ENCODE measurements around the gene ZMYM2.

ZMYM2 gene

DNA sequence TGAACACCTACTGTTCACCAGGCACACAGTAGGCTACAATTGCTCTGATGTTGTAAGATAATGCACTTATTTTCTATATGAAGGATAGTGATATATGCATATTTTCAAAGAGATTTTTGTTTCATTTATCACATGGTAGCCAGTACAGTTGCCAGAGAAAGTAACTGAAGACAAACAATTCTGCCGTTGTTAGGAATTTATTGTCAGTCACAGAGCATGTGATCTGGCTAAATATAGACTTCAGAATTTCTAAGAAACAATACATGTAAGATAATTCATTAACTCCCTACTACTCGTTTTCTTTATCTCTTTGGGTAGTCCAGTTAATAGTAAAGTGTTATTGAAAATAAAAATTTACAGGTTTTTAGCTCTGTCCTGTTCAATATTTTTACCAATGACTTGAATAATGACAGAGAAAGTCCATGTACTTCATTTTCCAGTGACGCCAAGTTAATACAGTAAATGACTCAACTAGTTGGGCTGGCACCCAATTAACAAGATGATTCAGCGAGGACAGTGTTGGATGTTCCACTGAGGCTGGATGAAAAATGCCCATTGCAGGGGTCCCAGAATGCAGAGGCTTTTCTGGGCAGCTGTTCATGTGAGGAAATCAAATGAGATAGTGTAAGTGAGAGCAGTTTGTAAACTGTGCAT lies 166.7 kb downstream of the ZMYM2 start:
- DNase-seq, result no peak
- H3K4me3 Mint-ChIP-seq, result no peak overlapping the region
- no peak overlapping the region for H3K27ac Mint-ChIP-seq
- peaks cover 20% of the 10 kb centered on the region for H3K4me1 Mint-ChIP-seq (ENCODE audit: low read depth)
- no peaks in the 10 kb centered on the region for H3K9me3 Mint-ChIP-seq
- no peaks in the 10 kb centered on the region for H3K36me3 Mint-ChIP-seq (ENCODE audit: low read depth)
- H3K27me3 Mint-ChIP-seq, result peaks cover 33% of the 10 kb centered on the region

GRCh38 chr13:20125783-20126165 lies 167.2 kb downstream of the ZMYM2 start:
- Mint-ChIP-seq H3K4me3 (no peak overlapping the region), H3K9me3 (no peaks in the 10 kb centered on the region), H3K36me3 (ENCODE audit: low read depth) (no peaks in the 10 kb centered on the region), H3K4me1 (ENCODE audit: low read depth) (peaks cover 15% of the 10 kb centered on the region), H3K27me3 (peaks cover 33% of the 10 kb centered on the region), H3K27ac (no peak overlapping the region)
- no peak for DNase-seq

GRCh38 chr13:20126541-20127261 lies 168.2 kb downstream of the ZMYM2 start:
- no peak for DNase-seq

DNA sequence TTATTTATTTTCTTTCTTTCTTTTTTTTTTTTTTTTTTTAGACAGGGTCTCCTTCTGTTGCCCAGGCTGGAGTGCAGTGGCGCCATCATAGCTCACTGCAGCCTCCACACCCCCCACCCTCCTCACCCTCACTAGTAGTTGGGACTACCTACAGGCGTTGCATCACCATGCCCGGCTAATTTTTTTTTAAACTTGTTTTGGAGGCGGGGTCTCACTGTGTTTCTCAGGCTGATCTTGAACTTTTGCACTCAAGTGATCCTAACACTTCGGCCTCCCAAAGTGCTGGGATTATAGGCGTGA lies 168.7 kb downstream of the ZMYM2 start:
- Mint-ChIP-seq H3K4me3 (peak overlapping the region; percentile 65), H3K9me3 (no peaks in the 10 kb centered on the region), H3K4me1 (ENCODE audit: low read depth) (peaks cover 7% of the 10 kb centered on the region), H3K27ac (no peak overlapping the region), H3K27me3 (peaks cover 33% of the 10 kb centered on the region), H3K36me3 (ENCODE audit: low read depth) (no peaks in the 10 kb centered on the region)
- DNase-seq, result no peak

More at GRCh38 chr13:20126541-20127261, 168.2 kb downstream of the ZMYM2 start:
- Mint-ChIP-seq H3K4me3 (no peak overlapping the region), H3K4me1 (ENCODE audit: low read depth) (peaks cover 7% of the 10 kb centered on the region), H3K36me3 (ENCODE audit: low read depth) (no peaks in the 10 kb centered on the region), H3K9me3 (no peaks in the 10 kb centered on the region), H3K27me3 (peaks cover 33% of the 10 kb centered on the region), H3K27ac (no peak overlapping the region)

DNA sequence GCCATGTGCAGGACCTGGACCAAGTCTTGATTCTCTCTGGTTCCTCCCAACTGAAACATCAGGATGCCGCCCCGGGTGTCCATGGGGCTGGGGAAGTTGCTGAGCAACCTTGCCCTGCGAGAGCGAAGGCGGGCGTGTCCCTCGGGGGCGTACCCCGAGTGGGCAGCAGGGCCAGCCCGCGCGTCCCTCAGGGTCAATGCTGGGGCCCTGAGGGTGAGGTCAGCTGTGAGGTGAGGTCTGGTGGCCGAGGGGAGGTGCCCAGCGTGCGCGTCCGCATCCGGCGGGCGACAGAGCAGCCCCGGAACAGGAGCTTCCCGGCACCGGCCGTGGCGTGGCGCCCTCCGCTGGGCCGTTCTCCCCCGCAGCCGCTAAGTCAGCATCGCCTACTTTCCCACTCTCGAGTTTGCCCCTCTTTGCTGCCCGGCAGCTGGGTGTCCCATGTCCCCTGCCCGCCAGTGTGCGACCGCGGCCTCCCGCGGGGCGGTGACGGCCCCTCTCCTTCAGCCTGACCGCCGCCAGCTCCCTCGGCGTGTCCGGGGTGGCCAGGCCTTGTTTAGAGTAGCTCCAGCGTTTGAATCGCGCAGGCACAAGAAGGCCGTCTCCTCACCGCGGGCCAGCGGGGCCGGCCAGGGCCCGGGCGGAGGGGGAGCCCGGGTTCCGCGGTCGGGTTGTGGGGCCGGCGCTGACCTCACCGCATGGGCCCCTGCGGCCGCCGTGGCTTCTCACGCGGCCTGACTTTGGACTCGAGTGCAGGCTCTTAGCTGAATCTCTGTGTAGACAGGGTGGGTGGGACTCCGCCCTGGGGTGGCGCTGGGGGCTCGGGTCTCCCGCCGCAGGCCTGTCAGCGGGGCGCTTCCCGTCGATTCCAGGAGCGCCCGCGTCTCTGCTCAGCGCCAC lies 169.3 kb downstream of the ZMYM2 start:
- Mint-ChIP-seq H3K27me3 (peaks cover 35% of the 10 kb centered on the region), H3K36me3 (ENCODE audit: low read depth) (no peaks in the 10 kb centered on the region), H3K9me3 (no peaks in the 10 kb centered on the region), H3K4me3 (peak overlapping the region; percentile 65), H3K27ac (no peak overlapping the region), H3K4me1 (ENCODE audit: low read depth) (peaks cover 7% of the 10 kb centered on the region)
- DNase-seq, result peak; percentile 62

DNA sequence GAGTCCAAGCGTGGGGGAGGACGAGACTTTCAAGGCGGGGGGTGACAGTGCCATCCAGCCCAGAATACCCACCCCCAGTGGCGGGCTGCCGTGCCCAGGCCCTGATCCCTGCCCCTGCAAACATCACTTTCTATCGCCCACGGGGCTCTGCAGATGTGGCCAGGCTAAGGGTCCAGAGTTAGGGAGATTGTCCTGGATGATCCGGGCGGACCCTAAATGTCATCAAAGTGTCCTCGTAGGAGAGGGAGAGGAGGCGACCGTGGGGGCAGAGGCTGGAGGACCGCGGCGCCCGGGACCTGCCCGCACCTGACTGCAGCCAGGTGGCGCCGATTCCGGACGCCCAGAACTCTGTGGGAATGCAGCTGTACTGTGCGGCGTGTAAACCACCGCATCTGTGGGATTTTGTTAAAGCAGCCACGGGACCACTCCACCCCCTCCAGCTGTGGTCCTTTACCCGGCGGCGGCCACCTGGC lies 170.0 kb downstream of the ZMYM2 start:
- Mint-ChIP-seq H3K4me1 (ENCODE audit: low read depth) (peaks cover 7% of the 10 kb centered on the region), H3K36me3 (ENCODE audit: low read depth) (no peaks in the 10 kb centered on the region), H3K9me3 (no peaks in the 10 kb centered on the region), H3K4me3 (peak overlapping the region; percentile 60), H3K27ac (no peak overlapping the region), H3K27me3 (peaks cover 42% of the 10 kb centered on the region)
- peak; percentile 49 for DNase-seq

DNA sequence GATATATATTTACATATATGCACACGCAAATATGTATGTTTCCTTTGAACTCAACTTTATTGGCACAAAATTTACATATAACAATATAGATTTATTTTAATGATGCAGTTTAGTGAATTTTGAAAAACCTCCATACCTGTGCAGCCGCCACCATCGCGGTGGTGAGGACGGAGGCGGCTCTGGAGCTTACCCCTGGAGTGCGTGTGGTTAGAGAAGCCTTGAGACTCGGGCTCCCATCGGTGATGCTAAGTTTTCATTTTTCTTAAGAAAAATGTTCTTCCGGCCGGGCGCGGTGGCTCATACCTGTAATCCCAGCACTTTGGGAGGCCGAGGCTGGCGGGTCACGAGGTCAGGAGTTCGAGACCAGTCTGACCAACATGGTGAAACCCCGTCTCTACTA lies 170.5 kb downstream of the ZMYM2 start:
- Mint-ChIP-seq H3K4me3 (peak overlapping the region; percentile 60), H3K27ac (no peak overlapping the region), H3K4me1 (ENCODE audit: low read depth) (peaks cover 7% of the 10 kb centered on the region), H3K9me3 (no peaks in the 10 kb centered on the region), H3K27me3 (peaks cover 42% of the 10 kb centered on the region), H3K36me3 (ENCODE audit: low read depth) (no peaks in the 10 kb centered on the region)
- no peak for DNase-seq

DNA sequence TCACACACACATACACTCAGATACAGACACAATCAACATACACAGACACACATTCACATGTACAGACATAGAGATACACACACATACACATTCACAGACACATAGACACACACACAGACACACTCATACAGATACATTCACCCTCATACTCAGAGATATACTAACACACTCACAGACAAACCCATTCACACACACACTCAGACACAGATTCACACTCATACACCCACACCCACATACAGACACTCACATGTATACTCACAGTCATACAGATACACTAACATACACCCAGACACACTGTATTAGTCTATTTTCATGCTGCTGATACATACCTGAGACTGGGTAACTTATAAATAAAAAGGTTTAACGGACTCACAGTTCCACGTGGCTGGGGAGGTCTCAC lies 171.5 kb downstream of the ZMYM2 start:
- DNase-seq, result no peak
- Mint-ChIP-seq H3K9me3 (no peaks in the 10 kb centered on the region), H3K4me3 (no peak overlapping the region), H3K36me3 (ENCODE audit: low read depth) (no peaks in the 10 kb centered on the region), H3K27me3 (peaks cover 39% of the 10 kb centered on the region), H3K4me1 (ENCODE audit: low read depth) (peaks cover 7% of the 10 kb centered on the region), H3K27ac (no peak overlapping the region)

DNA sequence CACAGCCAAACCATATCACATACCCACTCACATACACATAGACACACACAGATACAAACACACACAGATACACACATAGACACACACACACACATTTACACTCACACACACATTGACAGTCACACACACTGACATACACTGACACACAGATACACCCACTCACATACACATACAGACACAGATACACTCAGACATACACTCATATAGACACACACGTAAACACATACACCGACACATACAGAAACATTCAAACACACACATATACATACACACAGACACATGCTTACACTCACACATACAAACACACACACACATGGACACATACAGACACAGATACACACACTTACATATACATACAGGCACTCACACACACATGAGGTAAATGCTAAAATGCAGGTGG lies 172.1 kb downstream of the ZMYM2 start:
- DNase-seq, result no peak
- H3K9me3 Mint-ChIP-seq, result no peaks in the 10 kb centered on the region
- H3K4me3 Mint-ChIP-seq, result no peak overlapping the region
- peaks cover 39% of the 10 kb centered on the region for H3K27me3 Mint-ChIP-seq
- H3K27ac Mint-ChIP-seq, result no peak overlapping the region
- peaks cover 7% of the 10 kb centered on the region for H3K4me1 Mint-ChIP-seq (ENCODE audit: low read depth)
- no peaks in the 10 kb centered on the region for H3K36me3 Mint-ChIP-seq (ENCODE audit: low read depth)

- DNase-seq, result no peak
- Mint-ChIP-seq H3K27ac (no peak overlapping the region), H3K4me3 (no peak overlapping the region), H3K36me3 (ENCODE audit: low read depth) (no peaks in the 10 kb centered on the region), H3K4me1 (ENCODE audit: low read depth) (peaks cover 7% of the 10 kb centered on the region), H3K9me3 (no peaks in the 10 kb centered on the region), H3K27me3 (peaks cover 35% of the 10 kb centered on the region)
Observed at GRCh38 chr13:20131057-20131832, 172.7 kb downstream of the ZMYM2 start.

DNA sequence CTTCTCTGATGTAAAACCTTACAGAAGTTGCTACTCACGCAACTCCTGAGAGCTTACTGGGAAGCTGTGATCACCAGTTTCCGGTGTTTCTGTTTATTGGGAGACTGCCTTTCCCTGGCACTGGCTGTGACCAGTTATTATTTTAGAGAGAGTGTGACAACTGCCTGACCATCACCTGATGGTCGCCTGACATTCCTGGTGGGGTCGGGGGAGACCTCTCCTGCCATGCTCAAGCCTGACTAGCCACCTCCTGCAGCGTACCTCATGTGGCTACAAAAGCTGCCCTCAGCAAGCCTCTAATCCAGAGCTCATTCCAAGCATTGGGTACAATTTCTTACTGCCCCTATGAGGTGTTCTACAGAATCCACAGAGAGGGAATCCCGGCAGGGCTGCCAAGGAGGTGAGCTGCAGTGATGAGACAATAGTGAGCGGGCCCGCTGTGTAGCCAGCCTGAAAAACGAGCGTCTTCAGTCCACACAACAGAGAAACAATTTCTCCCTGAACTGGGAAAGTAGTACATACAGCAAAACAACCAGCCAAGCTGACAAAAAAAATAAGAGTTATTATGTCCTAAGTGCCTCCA lies 173.6 kb downstream of the ZMYM2 start:
- DNase-seq, result no peak
- Mint-ChIP-seq H3K4me3 (no peak overlapping the region), H3K9me3 (no peaks in the 10 kb centered on the region), H3K27ac (no peak overlapping the region), H3K27me3 (peaks cover 37% of the 10 kb centered on the region), H3K4me1 (ENCODE audit: low read depth) (peaks cover 14% of the 10 kb centered on the region), H3K36me3 (ENCODE audit: low read depth) (no peaks in the 10 kb centered on the region)

DNA sequence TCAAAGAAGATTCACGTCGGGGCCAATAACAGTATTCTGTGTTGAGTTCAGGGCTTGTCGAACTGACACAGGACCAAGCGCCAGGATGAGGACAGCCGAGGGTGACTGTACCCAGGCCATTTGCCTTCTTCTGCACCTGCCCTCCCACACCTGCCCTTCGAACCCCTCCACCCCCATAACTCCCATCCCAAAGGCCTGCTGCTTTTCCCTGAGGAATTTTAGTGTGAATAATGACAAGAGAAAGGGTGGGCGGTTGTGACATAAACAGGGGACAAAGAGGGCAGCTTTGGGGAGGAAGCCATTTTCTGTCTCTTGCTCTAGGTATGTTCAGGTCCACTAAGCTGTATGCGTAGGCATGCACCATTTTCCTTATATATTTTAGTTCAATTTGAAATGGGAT lies 176.2 kb downstream of the ZMYM2 start:
- no peaks in the 10 kb centered on the region for H3K36me3 Mint-ChIP-seq (ENCODE audit: low read depth)
- peaks cover 43% of the 10 kb centered on the region for H3K27me3 Mint-ChIP-seq
- H3K9me3 Mint-ChIP-seq, result no peaks in the 10 kb centered on the region
- H3K4me3 Mint-ChIP-seq, result no peak overlapping the region
- peaks cover 7% of the 10 kb centered on the region for H3K4me1 Mint-ChIP-seq (ENCODE audit: low read depth)
- DNase-seq, result no peak
- no peak overlapping the region for H3K27ac Mint-ChIP-seq

DNA sequence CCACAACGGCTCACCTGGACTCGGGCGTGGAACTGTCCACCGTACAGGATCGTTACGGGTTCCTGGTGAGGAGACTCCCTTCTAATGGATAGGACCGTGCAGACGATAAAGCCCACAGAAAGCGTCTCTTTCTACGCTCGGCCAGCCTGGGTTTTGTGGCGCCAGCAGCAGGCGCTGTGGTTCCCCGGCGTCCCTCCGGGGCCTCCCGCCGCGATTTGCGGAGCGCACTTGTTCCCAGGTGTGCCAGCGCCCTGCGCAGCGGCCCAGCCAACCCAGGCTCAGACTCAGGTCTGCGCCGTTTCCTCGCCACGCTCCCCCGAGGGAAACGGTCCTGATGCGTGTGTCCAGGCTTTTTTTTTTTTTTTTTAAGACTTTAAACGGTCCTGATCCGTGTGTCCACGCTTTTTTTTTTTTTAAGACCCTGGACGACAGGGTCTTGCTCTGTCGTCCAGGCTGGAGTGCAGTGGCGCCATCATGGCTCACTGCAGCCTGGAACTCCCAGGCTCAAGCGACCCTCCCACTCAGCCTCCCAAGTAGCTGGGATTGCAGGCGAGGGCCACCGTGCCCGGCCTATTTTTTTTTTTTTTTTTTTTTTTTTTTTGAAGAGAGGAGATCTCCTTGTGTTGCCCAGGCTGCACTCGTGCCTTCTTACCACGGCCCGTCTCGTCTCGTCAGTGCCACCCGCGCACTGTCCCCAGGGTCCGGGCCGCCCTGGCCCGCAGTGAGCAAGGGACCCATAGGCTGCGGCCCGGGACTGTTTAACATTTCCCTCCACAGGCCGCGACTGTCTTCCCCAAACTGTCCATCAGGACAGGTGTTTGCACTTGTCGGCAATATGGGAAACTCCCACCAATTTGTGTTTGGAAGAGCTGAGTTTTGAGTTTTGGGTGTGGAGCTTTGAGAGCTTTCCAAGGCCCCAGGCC lies 178.5 kb downstream of the ZMYM2 start:
- H3K27me3 Mint-ChIP-seq, result peaks cover 62% of the 10 kb centered on the region
- H3K27ac Mint-ChIP-seq, result no peak overlapping the region
- DNase-seq, result peak; percentile 65
- H3K36me3 Mint-ChIP-seq (ENCODE audit: low read depth), result no peaks in the 10 kb centered on the region
- no peak overlapping the region for H3K4me3 Mint-ChIP-seq
- H3K9me3 Mint-ChIP-seq, result no peaks in the 10 kb centered on the region
- H3K4me1 Mint-ChIP-seq (ENCODE audit: low read depth), result peaks cover 8% of the 10 kb centered on the region

All from activated T-cell treated with anti-CD3 and anti-CD28 coated beads, Interleukin-2, amount 50 U/mL, for 24 hours (primary cell).